Colonic mucosa (tissue), 4 donors: ENCODE measurements around the gene TFAP2D. TPM values are rescaled to one million over a fixed set of nuclear protein-coding genes. Genes with fewer than 3 reads are reported as not detected.

ENCODE experiments used
- DNase-seq: peaks from one replicate; pipeline ENCODE4 v3.0.0-alpha.2; 2020
- H3K27ac ChIP-seq: fragments of 200-600 bp; one replicate; pipeline ENCODE4 v1.8.0; 2021
- H3K27me3 ChIP-seq: fragments of 200-600 bp; one replicate; pipeline ENCODE4 v1.8.0; 2021
- H3K36me3 ChIP-seq: fragments of 200-600 bp; one replicate; pipeline ENCODE4 v1.8.0; 2021
- H3K4me1 ChIP-seq: fragments of 200-600 bp; one replicate; pipeline ENCODE4 v1.8.0; 2021; ENCODE audit warnings: mild to moderate bottlenecking
- H3K4me3 ChIP-seq: fragments of 200-600 bp; one replicate; pipeline ENCODE4 v1.8.0; 2021
- H3K9ac ChIP-seq, 2 donors: one replicate each; pipeline ENCODE4 v1.7.0; 2013; ENCODE audit warnings: control low read depth in 2 of 2, low read depth in 2 of 2, low read length in 2 of 2
- H3K9me3 ChIP-seq: fragments of 200-600 bp; one replicate; pipeline ENCODE4 v1.8.0; 2021
- intact Hi-C: fragments of 100-400 bp; cut with DNase I; formaldehyde crosslinking; loops from one replicate; pipeline ENCODE4 v1.14.1; 2022
- total RNA-seq, 2 donors: library from RNA; stranded (reverse); fragmentation: NEBNext Ultra II Directional in 1 of 2; extraction: Animal tissue kit (Norgen Biotek cat#: 25700) in 1 of 2; gene quantifications; one replicate each; pipeline ENCODE4 v1.2.1, GENCODE V29; 2021
- TF ChIP-seq, protein P1 (sequence below): fragments of 200-600 bp; IDR thresholded peaks from one replicate; pipeline ENCODE4 v1.8.0; 2022; ENCODE audit warnings: antibody characterized with exemption, mild to moderate bottlenecking
- donor health status: healthy.
- donor health status: DM: no; HTN: no; CAD: no.
- donor health status: DM: no; HTN: no; CAD: no.

The TFAP2D gene
- total RNA-seq, 2 donors from 2014 or later: not detected

- no peaks in the 10 kb centered on the region for H3K9me3 ChIP-seq
- TF ChIP-seq, protein P1, sequence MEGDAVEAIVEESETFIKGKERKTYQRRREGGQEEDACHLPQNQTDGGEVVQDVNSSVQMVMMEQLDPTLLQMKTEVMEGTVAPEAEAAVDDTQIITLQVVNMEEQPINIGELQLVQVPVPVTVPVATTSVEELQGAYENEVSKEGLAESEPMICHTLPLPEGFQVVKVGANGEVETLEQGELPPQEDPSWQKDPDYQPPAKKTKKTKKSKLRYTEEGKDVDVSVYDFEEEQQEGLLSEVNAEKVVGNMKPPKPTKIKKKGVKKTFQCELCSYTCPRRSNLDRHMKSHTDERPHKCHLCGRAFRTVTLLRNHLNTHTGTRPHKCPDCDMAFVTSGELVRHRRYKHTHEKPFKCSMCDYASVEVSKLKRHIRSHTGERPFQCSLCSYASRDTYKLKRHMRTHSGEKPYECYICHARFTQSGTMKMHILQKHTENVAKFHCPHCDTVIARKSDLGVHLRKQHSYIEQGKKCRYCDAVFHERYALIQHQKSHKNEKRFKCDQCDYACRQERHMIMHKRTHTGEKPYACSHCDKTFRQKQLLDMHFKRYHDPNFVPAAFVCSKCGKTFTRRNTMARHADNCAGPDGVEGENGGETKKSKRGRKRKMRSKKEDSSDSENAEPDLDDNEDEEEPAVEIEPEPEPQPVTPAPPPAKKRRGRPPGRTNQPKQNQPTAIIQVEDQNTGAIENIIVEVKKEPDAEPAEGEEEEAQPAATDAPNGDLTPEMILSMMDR: no peak
- H3K27me3 ChIP-seq: peaks cover 11% of the 10 kb centered on the region
- no peak overlapping the region for H3K9ac ChIP-seq
- DNase-seq: no peak
- H3K36me3 ChIP-seq: no peaks in the 10 kb centered on the region
- intact Hi-C loops: no loop called here
- H3K4me1 ChIP-seq: no peaks in the 10 kb centered on the region
- H3K27ac ChIP-seq: no peak overlapping the region
- H3K4me3 ChIP-seq: no peak overlapping the region
Observed at GRCh38 chr6:50713977-50714486, 706 bp downstream of the TFAP2D start.

- intact Hi-C loops: no loop called here
- H3K9ac ChIP-seq: no peak overlapping the region
- H3K27me3 ChIP-seq: peaks cover 11% of the 10 kb centered on the region
Observed at GRCh38 chr6:50714487-50715379, 1.4 kb downstream of the TFAP2D start.

GRCh38 chr6:50716899-50717509 is 3.7 kb downstream of the TFAP2D start:
- H3K36me3 ChIP-seq: no peaks in the 10 kb centered on the region
- no peaks in the 10 kb centered on the region for H3K9me3 ChIP-seq
- no peaks in the 10 kb centered on the region for H3K4me1 ChIP-seq
- intact Hi-C loops: no loop called here
- H3K27ac ChIP-seq: no peak overlapping the region
- DNase-seq: no peak
- H3K9ac ChIP-seq: no peak overlapping the region
- H3K27me3 ChIP-seq: peaks cover 14% of the 10 kb centered on the region
- no peak overlapping the region for H3K4me3 ChIP-seq
- TF ChIP-seq, protein P1: no peak

More at GRCh38 chr6:50714487-50715379, 1.4 kb downstream of the TFAP2D start:
- TF ChIP-seq, protein P1: no peak
- no peak for DNase-seq
- Histone ChIP-seq H3K9me3 (no peaks in the 10 kb centered on the region), H3K36me3 (no peaks in the 10 kb centered on the region), H3K4me1 (no peaks in the 10 kb centered on the region), H3K27ac (no peak overlapping the region), H3K4me3 (no peak overlapping the region)

GRCh38 chr6:50717734-50718457 is 4.6 kb downstream of the TFAP2D start:
- Histone ChIP-seq H3K4me3 (no peak overlapping the region), H3K4me1 (no peaks in the 10 kb centered on the region), H3K9ac (no peak overlapping the region), H3K9me3 (no peaks in the 10 kb centered on the region), H3K27me3 (peaks cover 14% of the 10 kb centered on the region), H3K36me3 (no peaks in the 10 kb centered on the region), H3K27ac (no peak overlapping the region)
- intact Hi-C loops: no loop called here
- DNase-seq: no peak
- TF ChIP-seq, protein P1: no peak

DNA sequence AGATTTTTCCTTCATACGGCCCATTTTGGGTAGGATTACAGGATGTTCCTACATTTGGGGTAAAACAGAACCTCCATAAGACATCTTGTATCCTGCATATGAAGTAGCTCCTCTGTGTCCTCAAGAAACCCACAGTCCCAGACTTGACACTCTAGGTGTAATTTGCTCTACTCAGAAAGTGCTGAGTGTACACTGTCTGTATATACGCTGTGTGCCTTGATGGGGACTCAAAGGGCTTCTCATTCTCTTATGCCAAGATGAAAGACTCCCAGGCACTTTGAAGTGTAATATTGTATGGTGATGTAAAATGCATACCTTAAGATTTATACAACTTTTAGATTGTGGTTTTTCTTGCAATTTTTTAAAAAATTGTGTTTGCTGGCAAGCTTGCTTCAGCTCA is 5.2 kb downstream of the TFAP2D start:
- no peaks in the 10 kb centered on the region for H3K9me3 ChIP-seq
- H3K4me3 ChIP-seq: no peak overlapping the region
- no peak for DNase-seq
- no peaks in the 10 kb centered on the region for H3K4me1 ChIP-seq
- no peak overlapping the region for H3K27ac ChIP-seq
- TF ChIP-seq, protein P1: no peak
- intact Hi-C loops: no loop called here
- H3K27me3 ChIP-seq: peaks cover 18% of the 10 kb centered on the region
- no peaks in the 10 kb centered on the region for H3K36me3 ChIP-seq
- H3K9ac ChIP-seq: no peak overlapping the region
